ENCODE data around the gene TNIP2.

DNA sequence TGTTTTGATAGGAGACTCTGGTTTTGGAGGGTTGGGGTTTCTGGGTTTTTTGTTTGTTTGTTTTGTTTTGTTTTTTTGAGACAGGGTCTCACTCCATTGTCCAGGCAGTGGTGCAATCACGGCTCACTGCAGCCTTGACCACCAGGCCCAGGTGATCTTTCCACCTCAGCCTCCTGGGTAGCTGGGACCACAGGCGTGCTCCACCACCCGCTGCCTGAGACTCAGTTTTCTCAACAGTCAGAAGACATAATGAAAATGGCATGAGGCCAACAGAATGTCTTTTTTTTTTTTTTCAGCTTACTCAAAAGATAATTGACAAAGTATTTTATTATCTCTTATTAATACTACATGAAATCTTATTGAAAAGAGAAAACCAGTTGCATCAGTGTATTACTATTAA, 32.4 kb downstream of the TNIP2 start:
- TF ChIP-seq POLR2AphosphoS5 (IDR thresholded peaks at IDR 0.05) (no peak), POLR2A (IDR thresholded peaks at IDR 0.05) (no peak), EP300 (IDR thresholded peaks at IDR 0.05) (no peak)
- TF ChIP-seq, protein P1, sequence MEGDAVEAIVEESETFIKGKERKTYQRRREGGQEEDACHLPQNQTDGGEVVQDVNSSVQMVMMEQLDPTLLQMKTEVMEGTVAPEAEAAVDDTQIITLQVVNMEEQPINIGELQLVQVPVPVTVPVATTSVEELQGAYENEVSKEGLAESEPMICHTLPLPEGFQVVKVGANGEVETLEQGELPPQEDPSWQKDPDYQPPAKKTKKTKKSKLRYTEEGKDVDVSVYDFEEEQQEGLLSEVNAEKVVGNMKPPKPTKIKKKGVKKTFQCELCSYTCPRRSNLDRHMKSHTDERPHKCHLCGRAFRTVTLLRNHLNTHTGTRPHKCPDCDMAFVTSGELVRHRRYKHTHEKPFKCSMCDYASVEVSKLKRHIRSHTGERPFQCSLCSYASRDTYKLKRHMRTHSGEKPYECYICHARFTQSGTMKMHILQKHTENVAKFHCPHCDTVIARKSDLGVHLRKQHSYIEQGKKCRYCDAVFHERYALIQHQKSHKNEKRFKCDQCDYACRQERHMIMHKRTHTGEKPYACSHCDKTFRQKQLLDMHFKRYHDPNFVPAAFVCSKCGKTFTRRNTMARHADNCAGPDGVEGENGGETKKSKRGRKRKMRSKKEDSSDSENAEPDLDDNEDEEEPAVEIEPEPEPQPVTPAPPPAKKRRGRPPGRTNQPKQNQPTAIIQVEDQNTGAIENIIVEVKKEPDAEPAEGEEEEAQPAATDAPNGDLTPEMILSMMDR (IDR thresholded peaks at IDR 0.05): no peak

Data from upper lobe of left lung (tissue), 4 donors.